Activated T-cell treated with anti-CD3 and anti-CD28 coated beads for 48 hours (primary cell): ENCODE results near the gene CFAP61.

Experiments
- DNase-seq: peaks from one replicate; pipeline ENCODE4 v3.0.0-alpha.2; 2020; ENCODE audit warnings: low read depth

The CFAP61 gene

DNA sequence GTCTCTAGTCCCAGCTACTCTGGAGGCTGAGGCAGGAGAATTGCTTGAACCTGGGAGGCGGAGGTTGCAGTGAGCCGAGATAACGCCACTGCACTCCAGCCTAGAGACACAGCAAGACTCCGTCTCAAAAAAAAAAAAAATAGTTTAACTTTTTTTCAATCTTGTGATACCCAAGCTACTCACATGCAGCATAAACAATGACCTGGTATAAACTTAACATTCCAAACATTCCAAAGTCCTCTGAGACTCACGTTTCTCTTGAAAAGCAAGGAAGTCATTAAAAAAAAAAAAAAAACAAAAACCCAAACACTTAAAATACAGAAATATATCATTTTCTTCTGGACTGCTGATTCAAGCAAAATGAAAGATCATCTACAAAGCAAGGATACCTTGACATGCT is 14.4 kb upstream of the CFAP61 start:
- no peak for DNase-seq

DNA sequence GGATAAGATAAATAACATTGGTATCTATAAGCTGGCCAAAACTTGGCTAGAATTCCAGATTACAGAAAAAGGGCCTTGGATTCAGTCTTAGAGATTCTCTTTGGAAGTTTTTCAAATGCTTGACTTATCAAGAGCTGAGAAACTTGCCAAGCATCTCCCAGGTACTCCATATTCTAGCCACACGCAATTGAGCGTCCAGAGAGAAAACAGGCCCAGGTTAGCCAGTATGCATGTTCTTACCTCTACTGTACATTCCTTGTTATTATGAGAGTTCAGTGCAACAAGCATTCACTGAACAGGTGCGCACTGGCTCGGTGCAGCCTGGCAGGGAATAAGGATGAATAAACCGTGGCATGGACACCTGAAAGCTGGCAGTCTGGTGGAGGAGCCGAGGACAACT is 13.7 kb upstream of the CFAP61 start:
- no peak for DNase-seq

DNA sequence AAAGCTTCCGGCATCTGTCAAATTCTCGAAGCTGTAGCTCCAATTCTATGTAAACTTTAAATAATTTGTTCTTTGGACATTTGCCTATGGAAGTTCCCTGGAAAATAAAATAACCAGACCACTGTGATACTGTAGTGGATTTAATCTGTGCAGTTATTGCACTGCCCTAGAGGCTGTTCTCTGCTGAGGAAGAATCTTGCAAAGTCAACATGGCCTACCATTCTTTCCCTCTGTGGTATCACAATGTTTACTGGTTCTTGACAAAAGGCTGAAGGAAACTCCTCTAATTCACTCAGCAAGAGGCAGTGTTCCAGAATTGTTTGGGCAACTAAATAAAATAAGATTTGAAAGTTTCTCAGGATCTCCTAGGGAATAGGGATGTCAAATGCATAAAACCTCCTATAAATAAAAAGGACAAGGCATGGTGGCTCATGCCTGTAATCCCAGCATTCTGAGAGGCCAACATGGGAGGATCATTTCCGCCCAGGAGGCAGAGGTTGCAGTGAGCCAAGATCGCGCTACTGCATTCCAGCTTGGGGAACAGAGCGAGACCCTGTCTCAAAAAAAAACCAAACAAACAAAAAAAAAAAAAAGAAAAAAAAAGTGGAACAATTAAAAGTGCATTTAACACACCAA is 12.5 kb upstream of the CFAP61 start:
- no peak for DNase-seq

DNA sequence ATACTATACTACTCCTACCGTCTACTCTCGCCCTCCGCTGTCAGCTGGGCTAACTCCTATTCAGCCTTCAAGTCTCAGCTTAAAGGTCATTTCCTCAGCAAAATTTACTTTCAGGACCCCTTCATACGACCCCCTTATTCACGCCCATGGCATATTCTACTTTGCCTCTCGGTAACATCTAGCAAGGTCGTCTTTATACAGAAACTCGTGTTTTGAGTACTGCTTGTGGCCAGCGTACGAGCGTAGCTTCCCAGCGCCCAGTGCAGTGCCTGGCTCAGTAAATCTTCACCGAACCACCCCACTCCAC is 612 bp upstream of the CFAP61 start:
- DNase-seq: no peak

DNA sequence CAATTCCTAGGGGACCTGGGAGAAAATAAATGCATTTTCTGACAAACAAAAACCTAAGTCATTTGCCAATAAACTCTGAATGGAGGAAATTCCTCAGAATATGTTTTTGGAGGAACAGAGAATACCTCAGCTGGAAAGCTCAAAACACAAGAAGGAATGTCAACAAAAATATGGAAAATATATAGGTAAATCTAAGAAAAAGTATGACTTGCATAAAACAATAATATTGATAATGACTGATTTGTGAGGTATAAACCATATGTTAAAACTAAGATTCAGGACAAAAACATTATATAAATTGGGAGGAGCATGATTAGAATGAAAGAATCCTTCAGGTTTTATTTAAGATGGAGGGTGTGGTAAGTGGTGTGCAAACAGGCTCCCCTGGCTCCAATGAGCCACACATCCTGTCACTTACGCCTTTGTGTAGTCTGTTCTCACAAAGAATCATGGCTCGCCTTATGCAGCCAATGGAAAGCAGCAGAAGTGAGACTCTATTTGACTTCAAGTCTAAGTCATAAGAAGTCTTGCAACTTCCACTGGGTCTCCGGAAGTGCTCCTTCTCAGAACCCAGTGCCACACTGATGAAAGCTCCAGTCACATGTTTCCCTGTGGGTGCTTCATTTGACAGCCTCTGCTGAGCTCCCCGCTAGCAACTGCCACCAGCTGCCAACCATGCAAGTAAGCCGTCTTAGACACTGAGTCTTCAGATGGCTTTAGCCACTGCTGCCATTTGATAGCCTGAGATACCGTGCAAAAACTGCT is 8.1 kb downstream of the CFAP61 start:
- no peak for DNase-seq

DNA sequence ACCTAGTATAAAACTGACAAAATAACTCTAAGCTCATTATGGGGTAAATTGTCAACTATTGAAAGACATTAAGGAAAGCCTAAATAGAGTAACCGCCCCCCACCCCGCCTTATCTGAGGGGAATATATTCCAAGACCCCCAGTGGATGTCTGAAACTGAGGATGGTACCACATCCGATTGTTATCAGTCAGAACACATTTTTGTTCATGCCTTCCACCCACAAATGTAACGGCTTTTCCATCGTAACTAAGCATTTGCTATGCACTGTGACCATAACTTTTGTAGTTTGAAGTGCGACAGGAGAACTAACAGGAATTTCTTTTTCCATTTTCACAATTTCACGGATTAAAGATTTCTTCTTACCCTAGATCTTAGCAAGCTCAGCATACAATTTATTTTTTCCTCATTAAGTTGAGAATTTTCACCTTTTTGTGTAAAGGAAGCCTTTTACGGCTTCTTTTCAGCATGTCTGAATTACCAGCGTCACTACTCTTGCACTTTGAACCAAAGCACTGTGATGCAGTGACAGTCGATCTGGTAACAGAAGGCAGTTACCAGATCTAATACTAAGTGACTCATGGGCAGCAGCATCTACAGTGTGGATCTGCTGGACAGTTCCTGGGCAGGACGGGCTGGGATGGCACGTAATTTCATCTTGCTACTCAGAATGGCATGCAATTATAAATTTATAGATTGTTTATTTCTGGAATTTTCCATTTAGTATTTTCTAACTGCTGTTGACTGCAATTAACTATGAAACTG is 11.8 kb downstream of the CFAP61 start:
- no peak for DNase-seq

DNA sequence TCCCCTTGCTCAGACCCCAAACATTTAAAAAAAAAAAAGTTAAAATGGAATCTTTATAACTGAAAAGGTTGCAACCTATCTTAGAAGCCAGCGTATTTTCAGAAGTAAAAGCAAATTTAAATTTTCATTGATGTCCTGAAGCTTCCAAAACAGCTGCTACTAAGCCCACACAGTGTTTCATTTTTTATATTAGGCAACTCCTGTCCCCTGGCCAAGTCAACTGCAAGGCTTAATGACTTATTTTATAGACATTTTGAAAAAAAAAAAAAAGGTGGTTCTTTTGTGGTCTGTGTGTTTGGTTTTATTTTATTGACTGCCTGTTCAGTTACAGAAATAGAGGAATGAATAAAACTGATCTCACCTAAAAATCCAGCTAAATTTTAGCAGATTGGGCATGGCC is 13.0 kb downstream of the CFAP61 start:
- DNase-seq: no peak

DNA sequence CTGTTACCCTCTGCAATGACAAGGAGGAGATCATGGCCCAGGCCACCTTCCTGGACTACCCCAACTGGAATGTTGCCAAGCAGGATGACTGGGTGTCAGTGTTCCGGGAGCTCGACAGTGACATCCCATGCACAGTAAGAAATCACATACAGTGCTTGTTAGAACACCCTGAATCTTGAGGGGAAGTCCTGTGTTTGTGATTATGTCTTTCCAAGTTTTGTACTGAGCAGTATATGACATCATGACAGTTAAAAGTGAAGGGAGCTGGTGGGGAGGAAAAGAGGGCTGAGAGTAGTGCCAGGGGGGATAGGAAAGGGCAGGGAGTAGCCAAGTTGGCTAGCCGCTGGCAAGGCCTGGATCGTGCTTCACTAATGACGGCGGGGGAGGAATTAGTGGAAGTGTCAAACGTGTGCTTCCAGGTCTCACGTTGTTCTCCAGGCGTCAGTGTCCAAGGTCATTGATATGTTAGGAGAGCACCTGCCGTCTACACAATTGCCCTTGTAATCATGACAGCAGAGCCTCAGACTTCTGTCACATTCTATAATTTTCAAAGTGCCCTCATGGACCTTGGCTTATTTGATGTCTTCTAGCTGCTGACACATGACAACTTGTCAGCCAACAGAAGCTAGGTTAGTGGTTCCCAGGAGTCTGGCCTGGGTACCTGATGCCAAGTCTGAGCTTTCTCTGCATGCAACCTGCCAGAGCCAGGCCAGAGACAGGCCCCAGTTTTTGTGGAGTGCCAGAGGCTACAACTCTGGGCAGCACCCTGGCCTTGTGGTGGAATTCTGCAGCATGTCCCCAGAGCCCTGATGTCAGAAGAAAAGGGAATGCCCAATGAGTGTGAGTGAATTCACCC is 18.8 kb downstream of the CFAP61 start:
- no peak for DNase-seq

DNA sequence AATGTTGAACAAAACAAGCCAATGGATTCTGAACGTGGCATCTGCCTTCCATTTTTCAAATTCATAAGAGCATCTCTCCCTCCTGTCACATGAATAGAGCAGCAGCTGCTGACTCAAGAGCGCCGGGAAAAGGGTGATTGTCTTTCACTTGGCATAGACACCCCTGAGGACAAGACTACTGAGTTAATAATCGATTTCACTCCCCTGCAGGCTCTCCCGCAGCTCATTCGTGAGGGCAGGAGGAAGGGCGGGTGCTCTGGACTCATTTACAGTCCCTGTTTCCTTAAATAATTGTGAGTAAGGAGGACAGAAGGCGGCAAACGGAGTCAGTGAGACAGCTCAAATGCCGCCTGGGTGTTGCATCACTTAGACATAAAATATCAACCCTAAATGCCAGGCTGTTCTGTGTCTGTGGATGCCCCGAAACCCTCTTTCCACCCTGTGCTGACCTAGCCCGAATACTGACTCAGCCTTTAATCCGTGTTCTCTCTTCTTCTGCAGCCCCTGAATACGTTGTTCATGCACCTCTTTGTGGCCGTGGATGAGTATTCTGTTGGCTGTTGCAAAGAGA is 21.6 kb downstream of the CFAP61 start:
- DNase-seq: no peak

DNA sequence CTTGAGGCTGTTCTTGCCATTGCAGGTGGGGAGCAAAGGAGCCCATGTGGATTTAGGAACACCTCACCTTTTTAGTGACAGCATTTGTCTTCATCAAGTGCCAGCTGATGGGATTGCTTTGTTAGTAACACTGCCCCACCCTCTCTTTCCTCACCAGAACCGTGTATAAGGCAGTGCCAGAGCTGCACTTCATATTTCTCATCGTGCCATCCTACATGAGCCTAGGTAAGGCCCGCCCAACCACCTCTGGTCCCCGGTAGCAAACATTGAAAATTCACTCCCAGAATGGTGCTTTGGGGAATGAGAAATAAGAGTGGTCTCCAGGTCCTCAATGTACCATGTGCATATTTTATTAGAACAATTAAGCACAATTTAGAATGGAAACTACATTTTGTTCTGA is 22.7 kb downstream of the CFAP61 start:
- DNase-seq: no peak

DNA sequence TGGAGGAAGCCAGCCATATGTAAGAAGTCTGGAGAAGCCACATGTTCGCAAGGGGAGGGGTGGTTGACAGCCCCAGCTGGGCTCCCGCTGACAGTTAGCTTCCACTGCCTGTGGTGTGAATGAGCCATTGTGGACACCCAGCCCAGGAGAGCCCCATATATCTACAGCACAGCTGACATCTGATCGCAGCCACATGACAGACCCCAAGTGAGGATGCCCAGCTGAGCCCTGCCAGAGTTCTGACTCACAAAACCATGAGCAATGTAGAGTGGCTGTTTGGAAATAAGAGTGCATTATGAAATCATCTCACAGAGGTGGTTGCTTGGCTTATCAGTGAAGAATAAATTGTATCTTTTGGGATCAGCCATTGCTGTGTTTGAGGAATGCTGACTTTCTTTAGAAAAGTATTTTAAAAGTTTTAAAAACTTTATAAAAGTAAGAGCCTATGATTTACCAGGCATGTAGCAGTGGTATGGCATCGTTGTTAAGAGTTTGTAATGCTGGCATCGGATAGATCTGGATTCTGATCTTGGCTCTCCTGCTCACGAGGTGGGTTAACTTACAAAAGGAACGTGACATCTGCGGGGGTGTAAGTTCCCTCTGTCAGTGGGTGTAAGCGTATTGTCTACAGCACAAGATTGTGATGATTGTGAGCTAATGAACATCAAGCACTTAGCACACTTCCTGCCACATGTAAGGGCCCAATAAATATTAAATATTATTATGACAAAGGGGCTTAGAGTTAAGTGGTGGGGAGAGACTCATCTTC is 24.1 kb downstream of the CFAP61 start:
- DNase-seq: no peak

DNA sequence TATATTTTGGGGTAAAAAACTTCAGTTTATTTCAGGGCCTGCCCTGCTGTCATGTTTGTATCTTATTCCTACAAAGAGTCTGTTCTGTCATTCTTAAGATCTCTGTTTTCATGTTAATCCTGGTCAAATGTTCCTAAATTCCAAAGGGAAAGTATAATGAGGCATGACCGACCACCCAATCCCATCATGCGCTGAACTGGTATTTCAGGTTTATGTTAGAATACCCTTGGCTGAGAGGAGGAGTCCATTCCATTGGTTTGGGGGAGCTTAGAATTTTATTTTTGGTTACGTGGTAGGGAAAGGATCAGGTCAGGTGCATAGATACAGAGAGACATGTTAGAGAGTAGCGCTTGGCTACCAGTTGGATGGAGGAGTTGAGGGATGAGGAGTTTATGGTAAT is 25.7 kb downstream of the CFAP61 start:
- DNase-seq: no peak

DNA sequence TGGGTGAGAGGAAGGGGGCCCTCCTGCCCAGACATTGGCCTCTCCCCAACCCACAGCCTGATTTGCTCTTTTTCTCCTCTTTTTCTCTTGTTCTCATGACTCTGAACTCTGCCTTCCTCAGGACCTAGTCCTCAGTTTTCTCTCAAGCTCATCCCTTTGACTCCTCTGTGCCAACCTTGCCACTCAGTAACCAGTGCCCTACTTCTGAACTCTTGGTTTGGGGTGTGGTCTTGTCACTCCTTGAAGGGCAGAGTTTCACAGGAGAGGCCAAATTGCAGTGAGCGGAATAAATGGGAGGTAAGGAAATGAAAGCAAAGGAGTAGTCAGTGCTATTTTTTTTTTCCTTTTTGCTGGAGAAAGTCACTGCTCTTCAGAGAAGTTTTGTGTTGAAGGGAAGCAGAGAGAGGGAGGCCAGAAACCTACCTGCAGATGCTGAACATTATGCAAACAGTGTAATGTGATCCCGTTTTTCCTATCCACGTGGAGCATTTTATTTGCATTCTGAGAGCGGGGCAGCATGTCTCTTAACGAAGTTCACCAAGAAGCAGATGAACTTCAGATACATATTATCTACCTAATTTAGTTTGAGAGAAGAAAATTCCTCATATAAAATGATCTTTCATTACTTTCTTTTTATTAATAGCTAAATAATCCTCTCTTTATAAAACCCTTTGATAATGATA is 26.9 kb downstream of the CFAP61 start:
- DNase-seq: no peak

DNA sequence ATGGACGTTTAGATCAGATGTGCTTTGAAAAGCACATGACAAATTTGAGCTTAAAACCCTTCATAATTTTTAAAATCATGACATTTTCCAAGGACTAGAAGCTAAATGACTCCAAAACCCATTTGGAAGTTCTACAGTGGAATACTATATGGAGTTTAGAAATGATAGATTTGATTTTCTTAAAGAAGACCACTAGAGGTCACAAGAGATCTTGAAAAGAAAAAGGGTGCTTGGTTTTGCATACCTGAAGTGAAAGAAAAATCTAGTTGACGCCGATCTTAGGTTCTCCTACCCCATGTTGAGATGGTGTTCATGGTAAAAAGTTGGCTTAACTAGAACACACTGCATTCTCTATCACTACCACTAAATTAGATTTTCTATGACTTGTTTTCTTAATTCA is 31.5 kb downstream of the CFAP61 start:
- DNase-seq: no peak

DNA sequence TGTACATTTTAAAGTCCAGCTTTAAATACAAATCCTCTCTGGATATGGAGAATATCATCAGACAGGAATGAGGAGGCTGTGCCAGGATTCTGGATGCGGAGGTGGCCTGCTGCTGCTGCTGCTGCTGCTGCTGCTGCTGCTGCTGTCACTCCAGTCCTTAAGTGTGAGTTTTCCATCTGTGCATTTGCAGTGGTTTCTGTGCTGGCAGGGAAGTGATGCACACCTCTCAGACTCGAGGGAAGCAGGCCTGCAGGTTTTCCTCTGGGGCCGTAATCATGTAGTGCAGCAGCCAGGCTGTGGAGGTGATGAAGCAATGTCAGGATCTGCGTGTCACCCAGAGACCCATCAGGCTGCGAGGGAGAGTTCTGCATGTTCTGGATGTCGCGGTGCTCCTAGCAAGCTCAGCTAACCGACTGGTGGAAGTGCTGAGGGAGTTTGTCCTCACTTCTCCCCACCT is 32.0 kb downstream of the CFAP61 start:
- no peak for DNase-seq

DNA sequence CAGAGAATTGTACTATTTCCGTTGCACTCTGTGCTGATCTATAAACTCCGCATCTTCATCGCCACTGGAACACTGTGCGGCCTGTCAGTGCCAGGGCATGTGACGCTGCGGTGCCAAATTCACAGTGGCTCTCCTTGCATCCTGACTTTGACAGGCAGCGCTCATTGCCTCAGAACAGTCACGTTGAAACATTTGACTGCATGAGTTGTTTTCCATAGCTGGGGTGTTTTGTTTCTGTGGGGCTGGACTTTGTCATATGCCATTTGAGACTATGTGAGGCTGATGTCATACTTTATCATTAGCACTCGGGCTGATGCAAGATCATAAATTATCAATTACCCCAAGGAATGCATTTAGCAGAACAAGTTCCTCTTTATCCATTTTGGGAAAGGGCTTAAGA is 32.7 kb downstream of the CFAP61 start:
- no peak for DNase-seq

DNA sequence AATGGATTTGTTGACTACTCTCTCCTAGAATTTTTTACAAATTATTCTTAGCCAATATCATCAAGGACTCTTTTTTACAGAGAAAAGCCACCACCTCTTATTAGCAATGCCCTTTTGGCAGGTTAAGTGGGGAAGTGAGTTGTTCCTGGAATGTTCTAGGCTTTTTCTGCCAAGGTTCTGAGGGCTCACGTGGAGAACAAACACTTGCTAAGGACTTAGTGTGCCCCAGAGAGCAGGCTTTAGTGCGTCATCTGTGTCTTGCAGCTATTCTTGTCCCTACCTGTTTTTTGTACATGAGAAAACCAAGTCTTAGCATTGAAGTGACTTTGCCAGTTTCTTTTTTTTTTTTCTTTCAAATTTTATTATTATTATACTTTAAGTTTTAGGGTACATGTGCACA is 33.5 kb downstream of the CFAP61 start:
- no peak for DNase-seq

DNA sequence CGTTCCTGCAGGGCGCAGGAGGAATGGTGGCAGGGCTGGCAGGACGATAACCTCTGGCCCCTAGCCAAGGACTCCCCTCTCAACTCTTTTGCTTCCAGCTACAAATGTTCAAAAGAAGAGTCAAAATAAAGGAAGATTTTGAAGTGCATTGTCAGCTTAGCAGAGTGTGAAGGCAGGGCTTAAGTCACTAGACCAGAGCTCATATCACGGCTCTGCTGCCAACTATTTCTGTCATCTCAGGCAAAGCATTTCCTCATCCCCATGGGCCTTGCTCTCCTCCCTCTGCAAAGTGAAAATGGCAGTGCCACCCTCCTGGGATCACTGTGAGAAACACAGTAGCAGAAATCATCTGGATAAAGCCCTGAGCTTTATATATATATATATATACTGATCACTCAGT is 36.7 kb downstream of the CFAP61 start:
- no peak for DNase-seq

DNA sequence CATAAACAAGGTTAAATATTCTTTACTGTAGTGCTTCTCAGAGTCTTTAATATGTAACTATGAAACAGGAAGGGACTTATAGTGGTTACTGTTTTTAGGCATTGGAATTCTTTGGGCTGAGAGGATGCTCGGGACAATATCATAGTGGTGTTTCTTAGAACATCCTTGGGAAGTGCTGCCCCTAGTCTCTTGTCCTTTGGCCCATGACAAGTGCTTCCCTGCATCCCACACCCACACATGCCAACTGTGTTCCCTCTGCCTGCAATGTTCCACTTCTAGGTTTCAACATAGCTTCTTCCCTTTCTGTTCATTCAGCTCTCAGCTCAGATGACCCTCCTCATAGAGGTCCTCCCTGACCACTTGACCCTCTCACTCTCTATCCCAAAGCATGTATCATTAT is 37.6 kb downstream of the CFAP61 start:
- DNase-seq: no peak

DNA sequence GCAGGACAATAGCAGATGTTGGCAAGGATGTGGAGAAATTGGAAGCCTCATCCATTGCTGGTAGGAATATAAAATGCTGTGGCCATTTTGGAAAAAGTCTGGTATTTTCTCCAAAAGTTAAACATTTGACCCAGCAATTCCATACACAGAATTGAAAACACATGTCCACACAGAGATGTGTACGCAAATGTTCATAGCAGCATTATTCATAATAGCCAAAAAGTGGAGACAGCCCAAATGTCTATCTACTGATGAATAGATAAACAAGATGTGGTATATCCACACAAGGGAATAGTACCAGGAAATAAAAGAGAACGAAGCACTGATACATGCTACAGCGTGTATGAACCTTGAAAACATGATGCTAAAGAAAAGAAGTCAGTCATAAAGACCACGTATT is 40.5 kb downstream of the CFAP61 start:
- no peak for DNase-seq

DNA sequence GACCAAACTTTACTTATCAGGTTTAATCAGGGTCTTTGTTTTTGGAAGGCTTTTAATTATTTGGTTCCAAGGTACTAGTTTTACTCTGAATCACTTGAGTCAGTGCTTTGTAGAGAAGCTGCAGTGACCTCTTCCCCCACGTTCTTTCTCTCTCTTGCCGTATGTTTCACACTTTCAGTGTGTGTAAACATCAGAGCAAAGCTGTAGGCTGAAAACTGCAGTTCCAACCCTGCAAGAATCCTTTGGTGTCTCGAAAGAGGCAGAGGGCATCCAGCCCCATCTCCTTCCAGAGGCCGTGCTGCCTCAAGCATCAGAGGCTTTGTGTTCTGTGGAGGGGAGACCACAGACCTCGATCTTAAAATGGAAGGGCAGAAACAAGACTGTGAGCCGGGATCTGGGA is 42.1 kb downstream of the CFAP61 start:
- no peak for DNase-seq
